ENCODE results near the gene ENPP6.
"Not testable (repeated sequence)": the region's sequence is repeated elsewhere in the genome, so short reads cannot be mapped to it uniquely, and the experiment has no call there.

The ENPP6 gene

GRCh38 chr4:184234155-184234554 lies 16.5 kb upstream of the ENPP6 start:
- no peak for DNase-seq

DNA sequence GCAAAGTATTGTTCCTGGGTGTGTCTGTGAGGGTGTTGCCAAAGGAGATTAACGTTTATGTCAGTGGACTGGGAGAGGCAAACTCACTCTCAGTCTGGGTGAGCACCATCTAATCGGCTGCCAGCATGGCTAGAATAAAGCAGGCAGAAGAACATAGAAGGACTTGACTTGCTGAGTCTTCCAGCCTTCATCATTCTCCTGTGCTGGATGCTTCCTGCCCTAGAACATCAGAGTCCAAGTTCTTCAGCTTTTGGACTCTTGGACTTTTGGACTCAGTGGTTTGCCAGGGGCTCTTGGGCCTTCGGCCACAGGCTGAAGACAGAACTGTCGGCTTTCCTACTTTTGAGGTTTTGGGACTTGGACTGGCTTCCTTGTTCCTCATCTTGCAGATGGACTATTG lies 15.3 kb upstream of the ENPP6 start:
- DNase-seq: no peak

DNA sequence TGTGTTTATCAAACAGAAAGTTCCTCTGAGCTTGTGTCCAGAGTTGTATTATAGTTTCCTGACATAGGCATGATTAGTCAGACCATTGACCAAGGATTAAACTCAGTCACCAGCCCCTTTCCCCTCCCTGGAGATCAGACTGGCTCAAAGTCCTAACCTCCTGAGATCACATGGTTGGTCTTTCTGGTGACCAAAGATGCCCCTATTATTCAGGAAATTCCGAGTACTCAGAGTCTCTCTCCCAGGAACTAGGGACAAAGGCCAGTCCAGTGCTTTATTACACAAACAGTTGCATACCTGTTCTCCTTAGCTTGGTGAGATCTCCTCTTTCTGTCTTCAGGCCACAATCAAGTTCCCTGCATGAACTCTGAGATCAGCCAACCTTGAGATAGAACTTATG lies 14.5 kb upstream of the ENPP6 start:
- no peak for DNase-seq

DNA sequence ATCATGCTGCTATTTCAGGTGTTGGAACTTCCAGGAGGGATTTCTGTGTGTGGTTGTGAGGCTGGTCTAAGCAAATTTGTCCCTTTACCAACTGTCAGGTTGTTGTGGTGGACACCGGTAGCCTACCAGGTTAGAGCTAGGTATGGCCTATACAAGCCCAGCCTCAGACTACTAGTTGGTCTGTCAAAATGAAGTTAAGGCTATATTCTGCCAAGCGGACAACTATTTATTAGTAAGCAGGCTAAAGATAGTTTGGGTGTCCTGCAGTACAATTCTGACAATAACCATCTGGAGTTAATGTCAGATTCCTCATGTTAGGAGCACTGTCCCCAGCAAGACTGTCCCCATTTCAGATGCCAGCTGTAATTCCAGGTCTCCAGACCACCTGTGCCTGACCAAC lies 13.9 kb upstream of the ENPP6 start:
- DNase-seq: no peak

- no peak for DNase-seq
Observed at GRCh38 chr4:184228056-184228705, 10.5 kb upstream of the ENPP6 start.

DNA sequence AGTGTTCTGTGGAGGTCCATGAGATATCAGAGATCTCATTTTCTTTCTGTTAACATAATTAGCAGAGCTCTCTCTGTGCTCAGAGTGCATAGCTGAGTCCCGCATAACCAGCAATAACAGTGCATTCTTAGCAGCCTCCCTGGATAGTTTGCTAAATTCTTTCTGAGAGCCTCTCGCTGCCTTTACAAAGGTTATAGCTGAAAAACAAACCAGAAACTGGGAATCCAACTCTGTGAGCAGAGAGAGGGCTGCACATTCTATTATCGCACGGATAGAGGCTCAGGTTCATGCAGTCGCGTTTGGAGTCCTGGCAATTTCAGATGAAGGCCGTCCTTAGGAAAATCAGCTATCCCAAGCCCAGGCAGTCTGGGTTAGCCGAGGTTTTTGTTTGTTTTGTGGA lies 1.2 kb downstream of the ENPP6 start:
- DNase-seq: no peak

DNA sequence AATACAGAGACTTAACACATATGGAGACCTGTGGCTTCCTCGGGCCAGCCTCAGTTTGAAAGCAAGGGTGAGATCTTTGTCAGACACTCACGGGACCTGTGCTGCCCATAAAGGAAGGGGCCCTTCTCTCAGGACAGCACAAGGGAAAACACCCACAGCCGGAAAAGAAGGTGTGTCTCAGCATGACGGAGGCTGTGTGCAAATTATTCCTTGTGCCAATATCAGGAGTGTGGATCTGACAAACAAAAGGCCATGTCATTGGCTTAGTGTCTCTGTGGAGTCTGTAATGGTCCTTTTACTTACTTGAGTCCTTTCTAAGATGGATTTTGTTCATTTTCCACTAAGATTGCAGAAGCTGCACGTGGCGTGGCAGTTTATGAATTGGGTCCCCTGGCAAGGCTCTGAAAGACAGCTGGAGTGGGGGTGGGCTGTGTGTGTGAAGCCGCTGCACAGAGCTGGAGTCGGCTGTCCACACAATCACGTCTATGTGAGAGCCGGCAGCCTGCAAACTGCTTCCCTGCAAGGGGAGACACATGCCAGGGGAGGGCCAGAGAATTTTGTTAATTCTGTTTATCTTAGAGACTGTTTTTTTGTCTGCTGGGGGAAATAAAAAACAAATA lies 1.9 kb downstream of the ENPP6 start:
- no peak for DNase-seq

DNA sequence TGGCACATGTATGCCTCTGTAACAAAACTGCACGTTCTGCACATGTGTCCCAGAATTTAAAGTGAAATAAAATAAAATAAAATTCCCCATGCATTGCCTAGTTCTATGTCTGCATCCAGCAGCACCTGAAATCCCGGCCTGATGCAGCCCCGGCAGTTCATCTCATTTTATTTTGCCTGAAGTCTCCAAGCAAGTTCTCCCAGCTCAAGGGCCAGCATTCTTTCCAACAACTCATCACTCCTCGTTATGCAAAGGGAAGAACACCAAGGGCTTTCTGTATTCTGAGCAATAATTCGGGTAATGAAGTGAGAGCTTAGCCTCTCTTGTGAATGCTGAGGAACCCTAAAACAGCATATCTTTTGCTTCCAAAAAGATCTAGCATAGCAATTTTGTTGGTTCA lies 2.7 kb downstream of the ENPP6 start:
- no peak for DNase-seq

DNA sequence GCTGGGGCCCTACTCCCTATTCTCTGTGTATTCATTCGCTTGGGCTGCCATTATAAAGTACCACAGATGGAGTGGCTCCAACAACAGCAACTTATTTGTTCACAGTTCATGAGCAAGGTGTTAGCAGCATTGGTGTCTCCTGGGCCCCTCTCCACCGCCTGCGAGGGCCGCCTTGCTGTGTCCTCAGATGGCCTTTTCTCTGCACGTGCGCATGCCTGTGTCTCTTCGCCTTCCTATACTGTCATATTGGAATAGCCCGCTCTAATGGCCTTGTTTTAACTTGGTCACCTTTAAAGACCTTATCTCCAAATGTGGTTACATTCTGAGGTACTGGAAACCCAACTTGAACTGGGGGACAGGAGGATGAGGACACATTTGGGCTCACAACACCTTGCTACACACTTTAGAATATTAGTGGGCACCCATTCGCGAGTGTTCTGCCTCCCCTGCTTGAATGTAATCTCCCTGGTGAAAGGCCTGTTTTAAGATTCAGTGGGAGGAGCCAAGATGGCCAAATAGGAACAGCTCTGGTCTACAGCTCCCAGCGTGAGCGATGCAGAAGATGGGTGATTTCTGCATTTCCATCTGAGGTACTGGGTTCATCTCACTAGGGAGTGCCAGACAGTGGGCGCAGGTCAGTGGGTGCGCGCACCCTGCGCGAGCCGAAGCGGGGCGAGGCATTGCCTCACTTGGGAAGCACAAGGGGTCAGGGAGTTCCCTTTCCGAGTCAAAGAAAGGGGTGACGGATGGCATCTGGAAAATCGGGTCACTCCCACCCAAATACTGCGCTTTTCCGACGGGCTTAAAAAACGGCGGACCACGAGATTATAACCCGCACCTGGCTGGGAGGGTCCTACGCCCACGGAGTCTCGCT lies 9.7 kb downstream of the ENPP6 start:
- DNase-seq: not testable (repeated sequence)

- no peak for DNase-seq
Observed at GRCh38 chr4:184205243-184205642, 12.4 kb downstream of the ENPP6 start.

- no peak for DNase-seq
Observed at GRCh38 chr4:184203300-184203699, 14.4 kb downstream of the ENPP6 start.

DNA sequence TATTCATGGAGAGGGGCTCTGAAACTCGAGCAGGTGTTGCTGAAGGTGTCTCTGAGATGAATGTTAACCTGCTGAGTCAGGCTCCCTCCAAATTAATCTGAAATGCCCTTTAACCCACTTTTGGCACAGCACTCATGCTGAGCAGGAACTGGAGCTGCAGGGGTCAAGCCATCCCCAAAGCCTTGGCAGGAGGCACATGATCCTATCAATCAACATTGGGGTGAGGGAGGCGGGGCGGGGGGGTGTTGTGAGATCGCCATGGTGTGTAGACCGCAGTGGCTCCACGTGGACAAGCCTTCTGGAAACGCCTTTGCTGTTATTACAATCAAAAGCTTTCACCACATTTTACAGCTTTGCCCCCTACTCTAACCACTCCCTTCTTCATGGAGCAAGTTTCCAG lies 16.5 kb downstream of the ENPP6 start:
- no peak for DNase-seq

- no peak for DNase-seq
Observed at GRCh38 chr4:184200296-184200695, 17.4 kb downstream of the ENPP6 start.

DNA sequence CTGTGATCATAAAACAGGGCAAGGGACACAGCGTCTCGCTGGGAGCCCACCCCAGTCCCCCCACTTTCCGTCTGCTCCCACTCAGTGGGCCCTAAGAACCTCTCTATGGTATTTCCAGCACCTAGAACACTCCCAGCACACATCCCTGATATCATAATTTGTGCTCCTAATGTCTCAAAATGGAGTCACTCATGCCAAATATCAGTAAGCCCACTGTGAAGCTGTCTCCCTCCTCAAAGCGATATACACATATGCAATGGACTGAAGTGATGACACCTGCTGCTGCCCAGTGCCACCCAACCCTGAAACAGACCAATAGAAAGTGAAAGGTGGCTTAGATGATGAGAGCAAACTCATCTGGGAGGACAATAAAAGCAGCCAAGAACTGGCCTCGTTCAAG lies 17.9 kb downstream of the ENPP6 start:
- DNase-seq: no peak

- no peak for DNase-seq
Observed at GRCh38 chr4:184198190-184198589, 19.5 kb downstream of the ENPP6 start.

GRCh38 chr4:184197536-184198082 lies 20.1 kb downstream of the ENPP6 start:
- DNase-seq: no peak

- DNase-seq: no peak
Observed at GRCh38 chr4:184196730-184197385, 20.8 kb downstream of the ENPP6 start.

GRCh38 chr4:184193556-184194525 lies 23.8 kb downstream of the ENPP6 start:
- no peak for DNase-seq

- no peak for DNase-seq
Observed at GRCh38 chr4:184192933-184193332, 24.7 kb downstream of the ENPP6 start.

DNA sequence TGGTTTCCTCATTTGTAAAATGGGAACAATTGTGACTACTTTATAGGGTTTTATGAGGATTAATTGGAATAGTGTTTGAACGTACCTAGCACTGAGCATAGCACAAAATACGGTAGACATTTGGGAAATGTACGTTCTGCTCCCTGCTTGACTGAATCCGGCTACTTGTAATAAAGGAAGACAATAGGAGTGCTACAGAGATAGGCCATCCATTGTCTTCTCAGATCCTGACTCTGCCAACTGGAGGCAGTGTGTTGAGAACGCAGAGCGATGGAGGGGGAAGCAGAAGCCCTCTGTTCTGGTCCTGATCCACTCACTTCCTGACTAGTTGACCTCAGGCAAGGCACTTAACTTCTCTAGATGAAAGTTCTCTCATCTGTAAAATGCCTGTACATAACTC lies 26.4 kb downstream of the ENPP6 start:
- no peak for DNase-seq

- DNase-seq: no peak
Observed at GRCh38 chr4:184190711-184191110, 27.0 kb downstream of the ENPP6 start.

DNA sequence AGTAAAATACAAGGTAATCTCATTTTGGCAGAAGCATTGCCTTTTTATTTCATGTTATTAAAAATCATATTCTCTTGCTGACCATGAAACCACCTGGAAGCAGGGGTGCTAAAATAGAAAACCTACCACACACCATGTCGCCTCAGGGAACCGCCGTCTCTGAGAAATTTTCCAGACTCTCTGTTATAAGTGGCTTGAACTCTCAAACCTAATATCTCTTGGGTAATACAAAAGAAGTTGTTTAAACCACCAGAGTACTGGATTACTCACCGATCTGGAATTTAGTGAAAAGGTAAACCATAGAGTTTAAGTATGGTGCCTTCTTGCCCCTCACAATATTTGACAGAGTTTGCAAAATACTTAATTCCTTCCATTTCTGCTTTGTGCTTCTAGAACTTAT lies 27.7 kb downstream of the ENPP6 start:
- DNase-seq: no peak
